Adrenal gland (tissue), 5 donors: ENCODE results near the gene NCKAP5.

Experiments
- CTCF ChIP-seq, 6 experiments: fragments of 450-650 bp in 4 of 6; fragments of 200-600 bp in 2 of 6; sonication (generic) in 1 of 6; IDR thresholded peaks; 1 replicate in 5 of 6; 2 replicates in 1 of 6; pipeline versions ENCODE4 v1.5.1 to v1.8.0; 2016 to 2021; ENCODE audit warnings: antibody characterized with exemption in 6 of 6, mild to moderate bottlenecking in 2 of 6, moderate library complexity in 1 of 6
- POLR2A ChIP-seq, 2 donors: fragments of 450-650 bp; IDR thresholded peaks; one replicate each; pipeline ENCODE4 v1.6.1; 2017; ENCODE audit warnings: antibody characterized with exemption in 2 of 2, mild to moderate bottlenecking in 2 of 2, moderate library complexity in 1 of 2
- donor health status: DM: no; HTN: no; CAD: no.

GRCh38 chr2:132652474-132652873 lies 915.8 kb downstream of the NCKAP5 start:
- TF ChIP-seq CTCF (IDR thresholded peaks at IDR 0.05), result no peak
- TF ChIP-seq POLR2A (IDR thresholded peaks at IDR 0.05), result no peak
